Naive thymus-derived CD8-positive, alpha-beta T cell (primary cell): ENCODE measurements around the gene CD4. TPM values are rescaled to one million over a fixed set of nuclear protein-coding genes. Genes with fewer than 3 reads are reported as not detected.

Experiments used
- ATAC-seq, 2 donors: fragments of 150-1000 bp; cut with Tn5 transposase in 1 of 2; sonication (Bioruptor Pico), chemical (Tn5 transposase) in 1 of 2; 1 replicate in 1 of 2; 2 replicates in 1 of 2; pipeline ENCODE4 v1.10.0; 2021; ENCODE audit warnings: mild to moderate bottlenecking in 2 of 2, moderate library complexity in 2 of 2
- POLR2A ChIA-PET: fragments of 350-600 bp; sonication (Branson Sonifier 250); formaldehyde crosslinking; loops from one replicate; lab custom pipeline; 2021; ENCODE audit warnings: antibody characterized with exemption; lab: Charles Lee
- DNase-seq, 10 donors: peaks; one replicate each; pipeline versions ENCODE4 v3.0.0 to v3.0.0-alpha.2; 2020 to 2022
- H3K27ac Mint-ChIP-seq, 10 donors: one replicate each; pipeline ENCODE4 v1.8.0; 2020 to 2022; ENCODE audit warnings: mild to moderate bottlenecking in 10 of 10, mixed read lengths in 10 of 10, moderate library complexity in 4 of 10, inconsistent platforms in 1 of 10
- H3K27me3 Mint-ChIP-seq, 5 donors: one replicate each; pipeline ENCODE4 v1.8.0; 2021 to 2022; ENCODE audit warnings: mixed read lengths in 5 of 5
- H3K36me3 Mint-ChIP-seq, 3 donors: one replicate each; pipeline ENCODE4 v1.8.0; 2020 to 2022; ENCODE audit warnings: mixed read lengths in 3 of 3, mild to moderate bottlenecking in 2 of 3, inconsistent platforms in 1 of 3
- H3K4me1 Mint-ChIP-seq, 4 donors: one replicate each; pipeline ENCODE4 v1.8.0; 2021 to 2022; ENCODE audit warnings: mixed read lengths in 4 of 4
- H3K4me3 Mint-ChIP-seq, 10 donors: one replicate each; pipeline ENCODE4 v1.8.0; 2020 to 2022; ENCODE audit warnings: mild to moderate bottlenecking in 10 of 10, mixed read lengths in 10 of 10, moderate library complexity in 6 of 10, inconsistent platforms in 1 of 10
- H3K9me3 Mint-ChIP-seq, 9 donors: one replicate each; pipeline ENCODE4 v1.8.0; 2020 to 2022; ENCODE audit warnings: mixed read lengths in 9 of 9, mild to moderate bottlenecking in 3 of 9, inconsistent platforms in 1 of 9, moderate library complexity in 1 of 9
- polyA plus RNA-seq, 3 donors: library from polyadenylated mRNA; unstranded; fragments of 300-500 nt; fragmentation: Illumina TruSeq; gene quantifications; one replicate each; pipeline ENCODE4 v1.2.3, GENCODE V29; 2021
- total RNA-seq, 8 experiments: library from RNA in 2 of 8; stranded (reverse) in 2 of 8; gene quantifications; one replicate each; pipeline ENCODE4 v1.2.3 and lab custom pipeline; 2021 to 2026

Gene CD4
- total and polyA plus RNA-seq, 5 experiments from 2014 or later, result 0.39 to 1.5 (median 1.3) TPM

DNA sequence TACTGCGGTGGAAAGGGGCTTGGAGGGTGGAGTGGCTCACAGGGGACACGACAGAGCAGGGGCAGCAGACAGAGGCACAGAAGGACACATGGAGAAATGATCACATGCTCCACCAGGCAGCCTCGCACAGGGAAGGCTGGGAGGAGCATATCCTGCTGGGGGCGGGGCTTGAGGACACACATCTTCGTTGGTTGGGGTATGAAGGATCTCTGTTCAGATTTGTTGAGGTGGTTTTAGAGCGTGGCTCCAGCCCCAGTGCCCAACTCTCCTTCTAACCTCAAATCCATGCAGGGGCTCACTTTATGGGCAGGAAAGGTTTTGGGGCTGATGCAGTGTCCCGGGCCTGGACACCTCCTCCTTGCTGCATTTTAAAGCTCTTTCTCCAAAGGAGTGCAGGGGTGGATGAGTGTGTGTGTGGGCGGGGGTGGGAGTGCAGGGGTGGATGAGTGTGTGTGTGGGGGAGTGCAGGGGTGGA, 38.1 kb downstream of the CD4 start:
- peaks cover 15 to 60% (median 46%) of the 10 kb centered on the region in 5 donors for H3K27me3 Mint-ChIP-seq
- POLR2A ChIA-PET, result interaction anchor here (1.0 to 4.1 kb wide), 4 partner anchors 19 to 103 kb away, joined by 4 to 21 read pairs (median 6); partner anchors contain the start of genes CDCA3, COPS7A, MLF2 and USP5
- H3K4me1 Mint-ChIP-seq, result peaks cover 15 to 36% (median 19%) of the 10 kb centered on the region in 4 donors
- peak overlapping the region in 6 of 10 donors; percentile 6 to 89 (median 46) for H3K27ac Mint-ChIP-seq
- H3K36me3 Mint-ChIP-seq, result peaks cover 0 to 4% (median 0%) of the 10 kb centered on the region in 3 donors
- no peaks in the 10 kb centered on the region for H3K9me3 Mint-ChIP-seq
- peak overlapping the region; percentile 25 to 92 (median 68) for H3K4me3 Mint-ChIP-seq
- ATAC-seq, result no peak
- peak in 3 of 10 donors; percentile 24 to 67 (median 34) for DNase-seq

- Mint-ChIP-seq H3K36me3 (peaks cover 0 to 4% (median 0%) of the 10 kb centered on the region in 3 donors), H3K9me3 (no peaks in the 10 kb centered on the region), H3K27me3 (peaks cover 14 to 53% (median 39%) of the 10 kb centered on the region in 5 donors), H3K27ac (peak within 1 kb of the TSS; percentile 15 to 95 (median 80)), H3K4me1 (peaks cover 15 to 31% (median 19%) of the 10 kb centered on the region in 4 donors), H3K4me3 (peak within 1 kb of the TSS; percentile 82 to 95 (median 89))
- POLR2A ChIA-PET, result interaction anchor here (0.6 to 4.1 kb wide), 14 partner anchors 9 to 198 kb away, joined by 3 to 21 read pairs (median 5); partner anchors contain the start of genes CDCA3, COPS7A, MLF2 and SPSB2
- peak; percentile 60 to 64 for ATAC-seq
- peak in 2 of 10 donors; percentile 31 to 39 for DNase-seq
Measured at GRCh38 chr12:6827982-6828780, 38.9 kb downstream of the CD4 start, which contains the start of gene P3H3. Gene P3H3, plus strand, starts transcription at chr12:6828407. Its CDS starts 34 bp downstream, at chr12:6828441.

GRCh38 chr12:6828781-6829535, 39.6 kb downstream of the CD4 start:
- peak; percentile 78 for ATAC-seq
- Mint-ChIP-seq H3K4me1 (peaks cover 15 to 31% (median 19%) of the 10 kb centered on the region in 4 donors), H3K27me3 (peaks cover 14 to 48% (median 38%) of the 10 kb centered on the region in 5 donors), H3K27ac (peak overlapping the region; percentile 15 to 95 (median 80)), H3K9me3 (no peaks in the 10 kb centered on the region), H3K36me3 (peaks cover 0 to 4% (median 0%) of the 10 kb centered on the region in 3 donors), H3K4me3 (peak overlapping the region; percentile 82 to 95 (median 89))
- POLR2A ChIA-PET, result interaction anchor here (0.6 to 4.1 kb wide), 14 partner anchors 9 to 198 kb away, joined by 3 to 21 read pairs (median 4); partner anchors contain the start of genes CDCA3, COPS7A, MLF2 and SPSB2
- DNase-seq, result peak in 7 of 10 donors; percentile 22 to 63 (median 46)

DNA sequence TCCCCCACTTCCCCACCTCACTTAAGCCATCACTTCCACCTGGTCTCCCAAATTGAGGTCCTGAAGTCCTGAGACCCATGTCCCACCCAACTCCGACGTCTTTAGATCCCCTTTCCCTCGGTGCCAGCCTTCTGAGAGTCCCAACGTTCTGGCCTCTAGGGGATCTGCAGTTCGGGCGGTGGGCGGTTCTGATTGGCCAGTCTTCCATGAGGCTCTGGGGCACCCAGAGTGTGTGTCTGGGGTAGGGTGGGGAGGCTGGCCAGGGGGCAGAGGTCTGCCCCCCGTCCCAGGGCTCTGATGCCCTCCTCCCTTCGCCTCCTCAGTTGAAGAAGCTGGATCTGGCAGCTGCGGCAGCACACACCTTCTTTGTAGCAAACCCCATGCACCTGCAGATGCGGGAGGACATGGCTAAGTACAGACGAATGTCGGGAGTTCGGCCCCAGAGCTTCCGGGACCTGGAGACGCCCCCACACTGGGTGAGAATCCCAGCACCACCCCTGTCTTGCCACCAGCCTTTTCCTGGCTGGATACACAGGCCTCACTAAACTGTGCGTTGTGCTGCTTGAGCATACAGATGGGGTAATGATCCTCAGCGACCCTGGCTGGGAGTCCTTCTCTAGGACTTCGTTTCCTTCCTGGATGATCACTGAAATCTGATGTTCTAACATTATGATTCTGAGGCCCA, 40.4 kb downstream of the CD4 start:
- Mint-ChIP-seq H3K4me3 (peak overlapping the region; percentile 82 to 95 (median 89)), H3K4me1 (peaks cover 15 to 31% (median 19%) of the 10 kb centered on the region in 4 donors), H3K27ac (peak overlapping the region in 6 of 10 donors; percentile 59 to 95 (median 84)), H3K36me3 (peaks cover 0 to 6% (median 0%) of the 10 kb centered on the region in 3 donors), H3K9me3 (no peaks in the 10 kb centered on the region), H3K27me3 (peaks cover 13 to 43% (median 33%) of the 10 kb centered on the region in 5 donors)
- DNase-seq (no peak), ATAC-seq (peak in 1 of 2 donors; percentile 4)
- POLR2A ChIA-PET, result interaction anchor here (1.2 to 4.1 kb wide), 8 partner anchors 8 to 105 kb away, joined by 3 to 21 read pairs (median 6); partner anchors contain the start of genes CDCA3, COPS7A, MLF2 and SPSB2

DNA sequence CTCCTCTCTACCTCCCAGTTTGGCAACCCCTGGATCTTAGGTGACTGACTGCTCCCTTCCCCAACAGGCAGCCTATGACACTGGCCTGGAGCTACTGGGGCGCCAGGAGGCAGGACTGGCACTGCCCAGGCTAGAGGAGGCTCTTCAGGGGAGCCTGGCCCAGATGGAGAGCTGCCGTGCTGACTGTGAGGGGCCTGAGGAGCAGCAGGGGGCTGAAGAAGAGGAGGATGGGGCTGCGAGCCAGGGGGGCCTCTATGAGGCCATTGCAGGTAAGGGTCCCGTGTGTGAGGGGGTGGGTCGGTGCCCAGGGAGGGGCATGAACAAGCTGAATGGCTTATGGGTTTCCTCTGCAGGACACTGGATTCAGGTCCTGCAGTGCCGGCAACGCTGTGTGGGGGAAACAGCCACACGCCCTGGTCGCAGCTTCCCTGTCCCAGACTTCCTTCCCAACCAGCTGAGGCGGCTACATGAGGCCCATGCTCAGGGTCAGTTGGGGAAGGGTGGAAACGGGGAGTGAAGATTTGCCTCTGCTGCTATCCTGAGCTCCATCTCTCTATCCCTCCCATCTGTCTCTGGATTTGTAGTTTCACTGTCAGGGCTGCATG, 41.1 kb downstream of the CD4 start:
- DNase-seq, result no peak
- ATAC-seq, result no peak
- Mint-ChIP-seq H3K27ac (peak overlapping the region in 2 of 10 donors; percentile 63 to 86), H3K4me1 (peaks cover 14 to 29% (median 16%) of the 10 kb centered on the region in 4 donors), H3K4me3 (peak overlapping the region in 9 of 10 donors; percentile 11 to 92 (median 82)), H3K27me3 (peaks cover 6 to 35% (median 26%) of the 10 kb centered on the region in 5 donors), H3K9me3 (no peaks in the 10 kb centered on the region), H3K36me3 (peaks cover 0 to 6% (median 0%) of the 10 kb centered on the region in 3 donors)
- POLR2A ChIA-PET, result interaction anchor here (1.2 to 4.1 kb wide), 3 partner anchors 12 to 42 kb away, joined by 3 to 21 read pairs (median 10); partner anchors contain the start of genes CDCA3, SPSB2 and USP5

GRCh38 chr12:6830999-6831398, 41.7 kb downstream of the CD4 start:
- Mint-ChIP-seq H3K36me3 (peaks cover 0 to 6% (median 0%) of the 10 kb centered on the region in 3 donors), H3K4me3 (peak overlapping the region in 4 of 10 donors; percentile 15 to 86 (median 34)), H3K27ac (peak overlapping the region in 3 of 10 donors; percentile 45 to 86 (median 63)), H3K4me1 (peaks cover 13 to 24% (median 17%) of the 10 kb centered on the region in 4 donors), H3K27me3 (peaks cover 4 to 30% (median 22%) of the 10 kb centered on the region in 5 donors), H3K9me3 (no peaks in the 10 kb centered on the region)
- no peak for DNase-seq
- no peak for ATAC-seq
- POLR2A ChIA-PET, result interaction anchor here (4.1 kb wide), 1 partner anchor 22 kb away, joined by 21 read pairs; the partner anchor contains the start of genes CDCA3 and USP5

GRCh38 chr12:6831450-6831995, 42.2 kb downstream of the CD4 start:
- POLR2A ChIA-PET, result interaction anchor here (1.1 kb wide), 1 partner anchor 98 kb away, joined by 3 read pairs; no protein-coding TSS in a partner anchor
- H3K4me1 Mint-ChIP-seq, result peaks cover 13 to 24% (median 18%) of the 10 kb centered on the region in 4 donors
- H3K9me3 Mint-ChIP-seq, result no peaks in the 10 kb centered on the region
- ATAC-seq, result no peak
- DNase-seq, result no peak
- H3K27ac Mint-ChIP-seq, result peak overlapping the region in 2 of 10 donors; percentile 45 to 49
- H3K4me3 Mint-ChIP-seq, result no peak overlapping the region
- H3K27me3 Mint-ChIP-seq, result peaks cover 4 to 25% (median 19%) of the 10 kb centered on the region in 5 donors
- H3K36me3 Mint-ChIP-seq, result peaks cover 0 to 6% (median 0%) of the 10 kb centered on the region in 3 donors

- Mint-ChIP-seq H3K9me3 (no peaks in the 10 kb centered on the region), H3K4me1 (peaks cover 13 to 22% (median 18%) of the 10 kb centered on the region in 4 donors), H3K4me3 (peak overlapping the region in 1 of 10 donors; percentile 14), H3K27ac (no peak overlapping the region), H3K36me3 (peaks cover 0 to 6% (median 0%) of the 10 kb centered on the region in 3 donors), H3K27me3 (peaks cover 4 to 20% (median 14%) of the 10 kb centered on the region in 5 donors)
- POLR2A ChIA-PET, result interaction anchor here (1.1 kb wide), 1 partner anchor 98 kb away, joined by 3 read pairs; no protein-coding TSS in a partner anchor
- ATAC-seq (no peak), DNase-seq (no peak)
Measured at GRCh38 chr12:6832125-6832524, 42.8 kb downstream of the CD4 start.

- no peak overlapping the region for H3K27ac Mint-ChIP-seq
- POLR2A ChIA-PET, result interaction anchor here (0.6 kb wide), 2 partner anchors 52 to 139 kb away, joined by 3 to 6 read pairs; no protein-coding TSS in a partner anchor
- no peaks in the 10 kb centered on the region for H3K9me3 Mint-ChIP-seq
- DNase-seq, result no peak
- H3K4me3 Mint-ChIP-seq, result no peak overlapping the region
- H3K27me3 Mint-ChIP-seq, result peaks cover 0 to 13% (median 4%) of the 10 kb centered on the region in 5 donors
- H3K4me1 Mint-ChIP-seq, result peaks cover 9 to 12% (median 10%) of the 10 kb centered on the region in 4 donors
- H3K36me3 Mint-ChIP-seq, result peaks cover 0 to 6% (median 0%) of the 10 kb centered on the region in 3 donors
- ATAC-seq, result no peak
Measured at GRCh38 chr12:6833189-6833890, 44.0 kb downstream of the CD4 start.

DNA sequence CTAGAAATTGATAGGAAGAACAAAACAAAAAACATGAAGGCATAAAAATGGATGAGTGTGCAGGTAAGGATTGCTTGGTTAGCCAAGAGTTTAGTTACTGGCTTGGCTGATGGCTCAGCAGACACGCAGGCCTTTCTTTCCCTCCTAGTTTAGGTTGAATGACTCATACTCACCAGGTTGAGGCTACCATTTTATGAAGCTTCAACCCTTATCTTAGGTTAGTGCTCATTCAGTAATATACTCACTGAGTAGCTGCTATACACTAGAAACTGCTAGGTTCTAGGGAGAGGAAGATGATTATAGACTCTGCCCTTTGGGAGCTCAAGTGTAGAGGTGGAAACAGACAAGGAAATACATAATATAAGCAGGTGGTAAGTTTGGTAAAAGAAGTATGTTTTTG, 44.9 kb downstream of the CD4 start:
- DNase-seq (no peak), ATAC-seq (no peak)
- Mint-ChIP-seq H3K27ac (peak overlapping the region in 2 of 10 donors; percentile 12 to 41), H3K4me3 (no peak overlapping the region), H3K4me1 (peaks cover 4 to 8% (median 6%) of the 10 kb centered on the region in 4 donors), H3K36me3 (peaks cover 0 to 6% (median 0%) of the 10 kb centered on the region in 3 donors), H3K27me3 (peaks cover 0 to 10% (median 0%) of the 10 kb centered on the region in 5 donors), H3K9me3 (no peaks in the 10 kb centered on the region)
- POLR2A ChIA-PET, result interaction anchor here (0.6 to 1.4 kb wide), 3 partner anchors 81 to 203 kb away, joined by 3 to 6 read pairs (median 4); partner anchors contain the start of gene MLF2
